Kidney tubule cell (primary cell): ENCODE measurements around the gene DEAF1.

Source experiments
- DNase-seq: peaks from one replicate; pipeline ENCODE4 v3.0.0-alpha.2; 2018; ENCODE audit warnings: low spot score

Gene DEAF1

DNA sequence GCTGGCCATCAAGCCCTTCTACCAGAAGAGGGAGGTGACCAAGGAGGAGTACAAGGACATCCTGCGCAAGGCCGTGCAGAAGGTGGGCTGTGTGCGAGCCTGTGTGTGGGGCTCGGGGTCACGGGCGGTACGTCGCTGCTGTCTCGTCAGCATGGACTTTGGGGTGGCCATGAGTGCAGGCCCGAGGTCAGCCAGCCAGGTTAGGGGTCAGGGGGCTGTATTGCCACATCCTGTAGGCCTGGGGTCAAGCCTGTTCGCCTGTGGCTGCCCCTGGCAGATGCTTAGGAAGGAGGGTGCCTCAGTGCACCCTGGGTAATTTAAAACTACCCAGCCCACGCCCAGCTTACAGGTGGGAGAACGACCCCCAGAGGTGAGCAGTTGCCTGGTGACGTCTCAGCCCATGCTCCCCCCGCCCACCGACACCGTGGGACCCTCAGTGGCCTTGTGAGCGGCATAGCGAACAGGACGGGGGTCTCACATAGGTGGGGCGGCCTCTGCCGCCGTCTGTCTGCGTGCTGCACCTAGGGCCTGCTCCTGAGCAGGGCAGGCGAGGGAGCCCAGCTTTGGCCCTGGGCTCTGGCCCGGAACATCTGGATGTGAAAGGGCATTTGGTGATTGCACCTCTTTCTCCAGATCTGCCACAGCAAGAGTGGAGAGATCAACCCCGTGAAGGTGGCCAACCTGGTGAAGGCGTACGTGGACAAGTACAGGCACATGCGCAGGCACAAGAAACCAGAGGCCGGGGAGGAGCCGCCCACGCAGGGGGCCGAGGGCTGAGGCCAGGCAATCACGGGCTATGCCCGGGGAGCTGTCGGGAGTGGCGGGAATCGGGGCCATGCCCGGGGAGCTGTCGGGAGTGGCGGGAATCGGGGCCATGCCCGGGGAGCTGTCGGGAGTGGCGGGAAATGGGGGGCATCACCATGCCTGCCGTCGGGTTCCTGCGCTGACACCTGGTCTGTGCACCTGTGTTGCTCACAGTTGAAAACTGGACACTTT is 83.7 kb downstream of the DEAF1 start:
- no peak for DNase-seq

DNA sequence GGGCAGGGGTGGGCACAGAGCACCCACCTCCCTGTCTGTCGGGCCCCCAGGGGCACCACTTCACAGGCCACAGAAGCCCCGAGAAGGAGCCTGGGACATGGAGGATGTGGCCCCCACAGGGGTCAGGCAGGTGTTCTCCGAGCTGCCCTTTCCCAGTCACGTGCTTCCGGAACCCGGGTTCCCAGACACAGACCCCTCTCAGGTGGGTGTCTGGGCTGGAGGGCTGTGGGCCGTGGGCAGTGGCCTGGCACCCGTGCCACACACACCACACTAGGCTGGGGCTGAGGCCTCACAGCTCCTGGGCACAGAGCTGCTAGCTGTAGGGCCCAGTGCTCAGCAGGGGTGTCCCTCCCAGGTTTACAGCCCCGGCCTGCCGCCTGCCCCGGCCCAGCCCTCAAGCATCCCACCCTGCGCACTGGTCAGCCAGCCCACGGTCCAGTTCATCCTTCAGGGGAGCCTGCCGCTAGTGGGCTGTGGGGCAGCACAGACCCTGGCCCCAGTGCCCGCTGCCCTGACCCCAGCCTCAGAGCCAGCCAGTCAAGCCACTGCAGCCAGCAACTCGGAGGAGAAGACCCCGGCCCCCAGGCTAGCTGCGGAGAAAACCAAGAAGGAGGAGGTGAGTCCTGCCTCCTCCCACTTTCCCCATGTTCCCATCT is 84.7 kb downstream of the DEAF1 start:
- no peak for DNase-seq

DNA sequence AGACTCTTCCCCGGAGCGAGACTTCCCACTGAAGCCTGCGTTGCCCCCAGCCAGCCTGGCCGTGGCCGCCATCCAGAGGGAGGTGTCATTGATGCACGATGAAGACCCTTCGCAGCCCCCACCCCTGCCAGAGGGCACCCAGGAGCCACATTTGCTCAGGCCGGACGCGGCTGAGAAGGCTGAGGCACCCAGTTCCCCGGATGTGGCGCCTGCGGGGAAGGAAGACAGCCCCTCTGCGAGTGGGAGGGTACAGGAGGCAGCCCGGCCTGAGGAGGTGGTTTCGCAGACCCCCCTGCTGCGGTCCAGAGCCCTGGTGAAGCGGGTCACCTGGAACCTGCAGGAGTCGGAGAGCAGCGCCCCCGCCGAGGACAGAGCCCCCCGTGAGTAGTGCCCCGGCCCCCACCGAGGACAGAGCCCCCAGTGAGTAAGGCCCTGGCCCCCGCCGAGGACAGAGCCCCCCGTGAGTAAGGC is 85.6 kb downstream of the DEAF1 start:
- no peak for DNase-seq

DNA sequence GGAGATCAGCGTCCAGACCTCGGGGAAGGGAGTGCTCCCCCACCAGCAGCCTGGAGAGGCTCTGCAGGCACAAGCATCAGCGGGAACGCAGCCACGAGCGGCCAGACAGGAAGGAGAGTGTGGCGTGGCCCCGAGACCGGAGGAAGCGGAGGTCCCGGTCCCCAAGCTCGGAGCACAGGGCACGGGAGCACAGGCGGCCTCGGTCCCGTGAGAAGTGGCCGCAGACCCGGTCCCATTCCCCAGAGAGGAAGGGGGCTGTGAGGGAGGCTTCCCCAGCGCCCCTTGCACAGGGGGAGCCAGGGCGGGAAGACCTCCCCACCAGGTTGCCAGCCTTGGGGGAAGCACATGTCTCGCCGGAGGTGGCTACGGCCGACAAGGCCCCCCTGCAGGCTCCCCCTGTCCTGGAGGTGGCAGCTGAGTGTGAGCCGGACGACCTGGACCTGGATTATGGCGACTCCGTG is 86.2 kb downstream of the DEAF1 start:
- no peak for DNase-seq

DNA sequence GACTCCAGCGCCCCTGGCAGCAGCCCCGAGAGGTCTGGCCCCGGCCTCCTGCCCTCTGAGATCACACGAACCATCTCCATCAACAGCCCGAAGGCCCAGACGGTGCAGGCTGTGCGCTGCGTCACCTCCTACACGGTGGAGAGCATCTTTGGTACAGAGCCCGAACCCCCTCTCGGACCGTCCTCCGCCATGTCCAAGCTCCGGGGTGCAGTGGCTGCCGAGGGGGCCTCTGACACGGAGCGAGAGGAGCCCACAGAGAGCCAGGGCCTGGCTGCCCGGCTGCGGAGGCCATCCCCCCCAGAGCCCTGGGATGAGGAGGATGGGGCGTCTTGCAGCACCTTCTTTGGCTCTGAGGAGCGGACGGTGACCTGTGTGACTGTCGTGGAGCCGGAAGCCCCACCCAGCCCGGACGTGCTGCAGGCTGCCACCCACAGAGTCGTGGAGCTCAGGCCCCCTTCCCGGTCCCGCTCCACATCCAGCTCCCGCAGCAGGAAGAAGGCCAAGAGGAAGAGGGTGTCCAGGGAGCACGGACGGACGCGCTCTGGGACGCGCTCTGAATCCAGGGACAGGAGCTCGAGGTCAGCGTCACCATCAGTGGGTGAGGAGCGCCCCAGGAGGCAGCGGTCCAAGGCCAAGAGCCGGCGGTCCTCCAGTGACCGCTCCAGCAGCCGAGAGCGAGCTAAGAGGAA is 86.9 kb downstream of the DEAF1 start:
- no peak for DNase-seq

DNA sequence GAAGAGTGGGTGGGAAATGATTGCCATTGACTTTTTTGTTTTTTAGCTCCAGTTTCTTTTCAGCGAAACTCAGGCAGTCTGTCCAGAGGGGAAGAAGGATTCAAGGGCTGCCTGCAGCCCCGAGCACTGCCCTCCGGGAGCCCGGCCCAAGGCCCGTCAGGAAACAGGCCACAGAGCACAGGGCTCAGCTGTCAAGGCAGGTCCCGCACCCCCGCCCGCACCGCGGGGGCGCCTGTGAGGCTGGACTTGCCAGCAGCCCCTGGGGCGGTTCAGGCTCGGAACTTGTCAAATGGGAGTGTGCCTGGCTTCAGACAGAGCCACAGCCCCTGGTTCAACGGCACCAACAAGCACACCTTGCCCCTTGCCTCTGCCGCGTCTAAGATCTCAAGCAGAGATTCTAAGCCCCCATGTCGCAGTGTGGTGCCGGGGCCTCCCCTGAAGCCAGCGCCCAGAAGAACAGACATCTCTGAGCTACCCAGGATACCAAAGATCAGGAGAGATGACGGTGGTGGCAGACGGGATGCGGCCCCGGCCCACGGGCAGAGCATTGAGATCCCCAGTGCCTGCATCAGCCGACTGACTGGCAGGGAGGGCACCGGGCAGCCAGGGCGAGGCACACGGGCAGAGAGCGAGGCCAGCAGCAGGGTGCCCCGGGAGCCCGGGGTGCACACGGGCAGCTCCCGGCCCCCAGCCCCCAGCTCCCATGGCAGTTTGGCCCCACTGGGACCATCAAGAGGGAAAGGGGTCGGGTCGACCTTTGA is 87.8 kb downstream of the DEAF1 start:
- DNase-seq = no peak

DNA sequence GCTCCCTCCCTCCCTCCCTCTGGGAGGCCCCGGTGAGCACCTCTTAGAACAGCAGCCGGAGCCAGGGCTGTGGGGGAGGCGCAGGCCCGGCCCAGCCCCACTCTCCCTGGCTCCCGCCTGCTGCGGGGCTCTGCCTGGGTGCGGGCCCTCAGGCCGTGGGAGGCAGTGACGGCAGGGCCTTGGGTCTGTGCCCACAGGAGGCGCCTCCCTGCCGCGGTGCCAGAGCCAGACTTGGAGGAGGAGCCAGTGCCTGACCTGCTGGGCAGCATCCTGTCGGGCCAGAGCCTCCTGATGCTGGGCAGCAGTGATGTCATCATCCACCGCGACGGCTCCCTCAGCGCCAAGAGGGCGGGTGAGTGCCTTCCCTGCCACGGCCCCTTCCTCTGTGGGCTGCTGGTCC is 88.8 kb downstream of the DEAF1 start:
- peak; percentile 26 for DNase-seq

DNA sequence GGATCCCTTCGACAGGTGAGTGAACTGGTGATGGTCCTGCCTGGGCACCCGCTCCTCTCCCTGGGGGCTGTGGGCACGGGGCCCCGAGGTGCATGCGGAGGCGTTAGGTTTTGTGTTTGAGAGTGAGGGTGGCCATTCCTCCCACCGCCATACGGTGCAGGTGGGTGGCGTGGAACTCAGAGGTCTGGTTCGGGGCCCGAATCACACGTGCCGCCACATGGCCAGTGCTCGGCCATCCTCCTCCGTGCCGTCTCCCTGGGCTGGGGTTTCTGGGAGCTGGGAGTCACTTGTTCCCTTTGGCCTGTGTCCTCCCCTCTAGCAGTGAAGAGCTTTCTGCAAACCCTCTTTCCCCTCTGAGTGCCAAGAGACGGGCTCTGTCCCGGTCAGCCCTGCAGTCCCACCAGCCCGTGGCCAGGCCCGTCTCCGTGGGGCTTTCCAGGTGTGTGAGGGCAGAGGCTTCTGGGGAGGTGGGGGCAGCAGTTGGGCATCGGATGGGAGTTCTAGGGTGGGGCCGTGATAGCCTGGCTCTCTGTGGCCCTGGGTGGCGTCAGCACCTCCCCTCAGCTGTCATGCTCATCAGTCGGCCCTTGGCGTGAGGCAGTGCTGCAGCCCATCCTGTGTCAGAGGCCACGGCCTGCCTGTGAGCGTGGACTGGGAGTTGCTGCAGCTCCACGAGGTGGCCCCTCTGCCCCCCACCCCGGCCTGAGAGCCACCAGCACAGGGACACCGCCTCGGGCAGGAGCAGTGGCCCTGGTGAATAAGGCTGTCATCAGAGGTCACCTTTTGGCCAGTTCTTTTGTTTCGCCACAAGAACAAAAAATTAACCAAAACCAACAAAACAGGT is 89.5 kb downstream of the DEAF1 start:
- DNase-seq = no peak

DNA sequence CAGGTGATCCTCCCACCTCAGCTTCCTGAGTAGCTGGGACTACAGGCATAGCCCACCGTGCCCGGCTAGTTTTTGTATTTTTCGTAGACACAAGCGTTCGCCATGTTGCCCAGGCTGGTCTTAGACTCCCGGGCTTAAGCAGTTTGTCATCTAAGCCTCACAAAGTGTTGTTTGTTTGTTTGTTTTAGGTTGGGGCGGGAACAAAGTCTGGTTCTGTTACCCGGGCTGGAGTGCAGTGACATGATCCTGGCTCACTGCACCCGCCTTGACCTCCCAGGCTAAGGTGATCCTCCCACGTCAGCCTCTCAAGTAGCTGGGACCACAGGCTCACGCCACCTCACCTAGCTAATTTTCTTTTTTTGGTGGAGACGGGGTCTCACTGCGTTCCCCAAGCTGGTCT is 91.9 kb downstream of the DEAF1 start:
- no peak for DNase-seq

DNA sequence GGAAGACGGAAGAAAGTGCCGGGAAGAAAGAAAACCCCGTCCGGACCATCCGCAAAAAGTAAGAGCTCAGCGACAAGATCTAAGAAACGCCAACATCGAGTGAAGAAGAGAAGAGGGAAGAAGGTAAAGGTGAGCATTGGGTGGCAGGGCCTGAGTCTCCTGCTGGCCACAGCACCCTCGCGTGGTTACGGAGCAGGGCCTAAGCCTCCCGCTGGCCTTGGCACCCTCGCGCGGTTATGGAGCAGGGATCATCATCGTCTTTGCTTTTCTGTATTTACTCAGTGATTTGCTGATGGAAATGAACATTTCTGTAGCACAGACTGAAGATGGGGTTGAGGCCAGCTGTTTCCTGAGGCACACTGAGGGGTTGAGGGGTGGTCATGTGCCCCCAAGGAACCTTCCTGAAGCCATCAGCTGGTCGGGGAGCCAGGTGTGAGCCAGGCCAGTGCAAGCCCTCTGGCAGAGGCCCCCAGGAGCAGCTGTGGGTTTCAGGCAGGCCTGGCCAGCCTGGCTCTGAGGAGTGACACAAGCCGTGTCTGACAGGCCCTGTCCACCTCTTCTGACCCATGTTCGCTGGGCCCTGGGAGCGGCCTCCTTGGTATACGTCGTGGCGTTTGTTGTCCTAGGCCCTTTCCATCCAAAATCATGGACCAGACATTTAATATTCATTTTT is 93.3 kb downstream of the DEAF1 start:
- no peak for DNase-seq

DNA sequence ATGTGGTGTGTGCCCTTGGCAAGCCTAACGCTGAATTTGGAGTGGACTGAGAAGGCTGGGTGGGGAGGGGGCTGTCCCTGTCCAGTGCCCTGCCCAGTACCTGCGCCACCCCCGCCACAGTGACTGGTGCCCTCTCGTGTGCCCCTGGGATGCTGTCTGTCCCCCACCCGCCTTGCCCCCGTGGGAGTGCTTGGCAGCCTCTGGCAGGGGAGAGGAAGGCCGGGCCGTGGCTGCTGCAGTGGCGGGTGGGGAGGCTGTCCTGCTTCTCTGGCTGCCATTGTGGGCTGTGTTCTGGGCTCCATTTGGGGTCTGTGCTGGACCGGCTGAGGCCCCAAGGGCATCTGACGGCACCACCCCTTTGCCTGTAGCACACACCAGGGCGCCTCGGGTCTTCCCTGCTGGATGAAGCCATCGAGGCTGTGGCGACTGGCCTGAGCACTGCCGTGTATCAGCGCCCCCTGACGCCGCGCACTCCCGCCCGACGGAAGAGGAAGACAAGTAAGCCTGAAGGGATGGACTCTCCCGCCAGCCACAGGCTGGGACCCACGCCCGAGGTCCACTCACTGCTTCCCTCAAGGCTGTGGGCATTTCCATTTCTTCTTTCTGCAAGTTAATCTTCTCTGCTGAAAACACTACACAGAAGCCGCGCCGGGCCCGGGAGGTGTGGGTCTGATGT is 96.9 kb downstream of the DEAF1 start:
- DNase-seq = no peak

DNA sequence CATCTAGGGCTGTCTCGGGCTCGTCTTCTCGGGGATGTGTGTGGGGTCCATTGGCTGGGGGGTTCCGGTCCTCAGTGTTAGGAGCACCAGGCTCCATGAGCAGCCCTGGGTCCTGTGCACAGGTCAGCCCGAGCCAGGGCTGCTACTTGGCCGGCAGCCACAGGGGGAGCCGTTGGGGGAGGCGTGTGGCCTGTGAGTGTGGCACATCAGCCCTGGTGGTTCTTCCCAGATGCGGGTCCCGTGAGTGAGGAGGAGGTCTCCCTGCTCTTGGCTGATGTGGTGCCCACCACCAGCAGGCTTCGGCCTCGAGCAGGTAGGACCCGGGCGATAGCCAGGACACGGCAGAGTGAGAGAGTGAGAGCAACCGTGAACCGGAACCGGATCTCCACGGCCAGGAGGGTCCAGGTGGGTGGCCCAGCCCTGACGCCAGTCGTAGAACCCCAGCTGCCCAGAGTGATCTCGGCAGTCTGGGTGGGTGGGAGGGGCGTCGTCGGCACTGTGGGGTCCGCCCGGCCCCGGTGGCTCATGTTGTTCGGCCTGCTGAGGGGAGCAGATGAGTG is 97.8 kb downstream of the DEAF1 start:
- DNase-seq = no peak

DNA sequence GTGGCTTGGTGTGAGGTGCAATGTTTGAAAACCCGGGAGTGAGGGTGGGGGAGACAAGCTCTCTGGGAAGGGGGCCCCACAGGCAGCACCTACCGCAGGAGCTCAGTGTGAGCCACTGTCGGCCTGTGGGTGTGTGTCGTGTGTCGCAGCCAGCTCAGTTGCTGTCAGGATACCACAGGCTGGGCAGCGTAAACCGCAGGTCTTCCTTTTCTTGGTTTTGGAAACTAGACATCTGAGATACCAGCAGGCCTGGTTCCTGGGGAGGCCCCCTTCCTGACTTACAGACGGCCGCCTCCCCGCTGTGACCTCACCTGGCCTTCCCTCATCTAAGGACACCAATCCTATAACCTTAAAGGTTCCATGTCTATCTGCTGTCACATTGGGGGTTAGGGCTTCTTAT is 98.6 kb downstream of the DEAF1 start:
- DNase-seq = no peak

DNA sequence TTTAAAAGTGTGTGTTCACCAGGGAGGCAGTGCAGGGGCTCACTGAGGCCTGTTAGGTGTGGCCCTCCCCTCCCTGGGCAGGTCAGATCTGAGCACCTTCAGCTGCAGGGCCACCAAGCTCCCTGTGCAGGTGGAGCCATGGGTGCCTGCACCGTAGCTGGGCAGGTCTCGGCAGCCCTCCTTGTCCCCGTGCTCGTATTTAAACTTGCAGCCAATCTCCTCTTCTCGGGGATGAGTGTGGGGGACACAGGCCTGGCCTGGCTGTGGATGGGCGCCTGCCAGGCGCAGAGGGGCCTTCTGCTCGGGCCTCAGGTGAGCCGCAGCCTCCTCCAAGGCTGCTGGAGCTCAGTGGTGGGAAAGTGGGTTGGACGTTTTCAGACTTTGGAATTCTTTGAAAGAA is 99.6 kb downstream of the DEAF1 start:
- no peak for DNase-seq
